ENCODE results near the gene GOLGA6D. TPM values are rescaled to one million over a fixed set of nuclear protein-coding genes. Genes with fewer than 3 reads are reported as not detected.

The GOLGA6D gene
- total and polyA plus RNA-seq, 2 donors (not counting 1 experiment from before 2014, with no cell fraction given) = not detected

GRCh38 chr15:75235760-75236729 lies 46.6 kb upstream of the GOLGA6D start:
- WGBS (ENCODE audit: insufficient coverage) = 84% methylated on average over 9 of the region's 11 CpGs

More at GRCh38 chr15:75235760-75236729, 46.6 kb upstream of the GOLGA6D start:
- no peak overlapping the region for H3K27ac ChIP-seq (ENCODE audit: low read length in 2 of 2)
- H3K4me3 Mint-ChIP-seq = no peak overlapping the region
- no peaks in the 10 kb centered on the region for H3K36me3 ChIP-seq (replicated peaks in 1 of 2; ENCODE audit: control extremely low read depth in 1 of 2, control insufficient read depth in 1 of 2, extremely low read depth in 1 of 2, insufficient read depth in 2 of 2, low read length in 1 of 2)
- H3K4me2 ChIP-seq (replicated peaks; ENCODE audit: low read depth, low read length, poor library complexity, severe bottlenecking) = no peak overlapping the region
- peaks cover 0 to 16% (median 4%) of the 10 kb centered on the region in 4 experiments for H3K27me3 ChIP-seq (replicated peaks in 1 of 4; ENCODE audit: control extremely low read depth in 1 of 4, control insufficient read depth in 3 of 4, insufficient read depth in 4 of 4, low read length in 3 of 4)
- H3K4me1 Mint-ChIP-seq = no peaks in the 10 kb centered on the region
- ChIA-PET POLR2A (no interaction called here), CTCF (no interaction called here)
- no peaks in the 10 kb centered on the region for H4K20me1 ChIP-seq (ENCODE audit: control insufficient read depth, insufficient read depth, low read length, poor library complexity, severe bottlenecking)
- no peak overlapping the region for H3K9ac ChIP-seq (ENCODE audit: low read length)
- H3K9me3 ChIP-seq (ENCODE audit: control extremely low read depth in 1 of 3, control insufficient read depth in 2 of 3, insufficient read depth in 1 of 3, low read length in 2 of 3) = peaks cover 0 to 7% (median 0%) of the 10 kb centered on the region in 3 donors
- no peak overlapping the region for H3K27ac Mint-ChIP-seq
- H3K79me2 ChIP-seq (ENCODE audit: control insufficient read depth, insufficient read depth, low read length) = no peaks in the 10 kb centered on the region
- intact Hi-C loops (cut with micrococcal nuclease) = no loop called here
- peaks cover 34% of the 10 kb centered on the region for H3K27me3 Mint-ChIP-seq
- DNase-seq = no peak
- H3K4me1 ChIP-seq (ENCODE audit: control insufficient read depth in 2 of 2, insufficient read depth in 2 of 2, low read length in 2 of 2) = no peaks in the 10 kb centered on the region
- H3K9me3 Mint-ChIP-seq (ENCODE audit: insufficient read depth) = no peaks in the 10 kb centered on the region
- no peak for ATAC-seq (ENCODE audit: low read depth)
- H2AFZ ChIP-seq (ENCODE audit: insufficient read depth, low read depth, low read length, poor library complexity, severe bottlenecking) = no peak overlapping the region
- TF ChIP-seq, protein P1, sequence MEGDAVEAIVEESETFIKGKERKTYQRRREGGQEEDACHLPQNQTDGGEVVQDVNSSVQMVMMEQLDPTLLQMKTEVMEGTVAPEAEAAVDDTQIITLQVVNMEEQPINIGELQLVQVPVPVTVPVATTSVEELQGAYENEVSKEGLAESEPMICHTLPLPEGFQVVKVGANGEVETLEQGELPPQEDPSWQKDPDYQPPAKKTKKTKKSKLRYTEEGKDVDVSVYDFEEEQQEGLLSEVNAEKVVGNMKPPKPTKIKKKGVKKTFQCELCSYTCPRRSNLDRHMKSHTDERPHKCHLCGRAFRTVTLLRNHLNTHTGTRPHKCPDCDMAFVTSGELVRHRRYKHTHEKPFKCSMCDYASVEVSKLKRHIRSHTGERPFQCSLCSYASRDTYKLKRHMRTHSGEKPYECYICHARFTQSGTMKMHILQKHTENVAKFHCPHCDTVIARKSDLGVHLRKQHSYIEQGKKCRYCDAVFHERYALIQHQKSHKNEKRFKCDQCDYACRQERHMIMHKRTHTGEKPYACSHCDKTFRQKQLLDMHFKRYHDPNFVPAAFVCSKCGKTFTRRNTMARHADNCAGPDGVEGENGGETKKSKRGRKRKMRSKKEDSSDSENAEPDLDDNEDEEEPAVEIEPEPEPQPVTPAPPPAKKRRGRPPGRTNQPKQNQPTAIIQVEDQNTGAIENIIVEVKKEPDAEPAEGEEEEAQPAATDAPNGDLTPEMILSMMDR (IDR thresholded peaks at IDR 0.05) = no peak
- TF ChIP-seq EZH2 (IDR thresholded peaks at IDR 0.05; ENCODE audit: borderline replicate concordance, insufficient read depth, low read depth, low read length, poor library complexity, severe bottlenecking) = no peak
- no peak overlapping the region for H3K4me3 ChIP-seq (ENCODE audit: control extremely low read depth in 1 of 5, extremely low read depth in 1 of 5, insufficient read depth in 1 of 5, low read depth in 2 of 5, low read length in 4 of 5)
